A549 (cell line): ENCODE measurements around the gene RPL37A. TPM values are rescaled to one million over a fixed set of nuclear protein-coding genes. Genes with fewer than 3 reads are reported as not detected.

ENCODE experiments used
- ATAC-seq, 2 experiments: fragments of 200-7000 bp in 1 of 2; fragments of >200 bp in 1 of 2; cut with Nextera tagmentation in 1 of 2; cut with Tn5 transposase in 1 of 2; 3 replicates each; pipeline versions ENCODE4 v1.8.0 to v1.9.1; 2018 to 2020; ENCODE audit warnings: mild to moderate bottlenecking in 1 of 2, moderate library complexity in 1 of 2
- CTCF ChIA-PET: fragments of 300-600 bp; sonication (Branson Sonifier 250); formaldehyde crosslinking; extraction: SDS; loops from one replicate; lab custom pipeline; 2021; ENCODE audit warnings: antibody characterized with exemption, inconsistent platforms; lab: Yijun Ruan, JAX
- POLR2A ChIA-PET: fragments of 350-600 bp; formaldehyde crosslinking; extraction: SDS; loops from one replicate; lab custom pipeline; 2021; ENCODE audit warnings: antibody characterized with exemption, inconsistent platforms; lab: Yijun Ruan, JAX
- DNase-seq, 2 experiments: peaks; one replicate each; pipeline versions ENCODE4 v3.0.0 to v3.0.0-alpha.2; 2011 to 2016; ENCODE audit warnings: low read depth in 1 of 2, low spot score in 1 of 2
- FAIRE-seq: peaks from 2 replicates; lab custom pipeline; 2011; peaks lifted over from hg19 to GRCh38; lab: Jason Lieb, UNC
- H3K27ac ChIP-seq, 2 experiments: fragments of >200 bp; sonication (Bioruptor Twin); formaldehyde crosslinking; 3 replicates each; pipeline ENCODE4 v1.5.1; 2016 to 2017
- H3K4me1 ChIP-seq: fragments of >200 bp; sonication (Bioruptor Twin); formaldehyde crosslinking; 3 replicates; pipeline ENCODE4 v1.6.1; 2016
- H3K4me2 ChIP-seq: fragments of >200 bp; sonication (Bioruptor Twin); formaldehyde crosslinking; 3 replicates; pipeline ENCODE4 v1.6.1; 2016
- H3K4me3 ChIP-seq: fragments of >200 bp; sonication (Bioruptor Twin); formaldehyde crosslinking; 3 replicates; pipeline ENCODE4 v1.5.1; 2016
- H3K9me3 ChIP-seq: fragments of >200 bp; sonication (Bioruptor Twin); formaldehyde crosslinking; 3 replicates; pipeline ENCODE4 v1.6.1; 2016
- CBX8 ChIP-seq: fragments of 200-600 bp; sonication (generic); IDR thresholded peaks from 2 replicates; pipeline ENCODE4 v1.6.1; 2016
- CEBPB ChIP-seq, 2 experiments: fragments of >200 bp in 1 of 2; sonication (Bioruptor Twin) in 1 of 2; formaldehyde crosslinking in 1 of 2; IDR thresholded peaks; 2 replicates each; pipeline ENCODE4 v1.6.1; 2012 to 2016
- CHD4 ChIP-seq: fragments of 200-600 bp; sonication (generic); IDR thresholded peaks from 2 replicates; pipeline ENCODE4 v1.6.1; 2016; ENCODE audit warnings: antibody characterized with exemption, mild to moderate bottlenecking, borderline replicate concordance
- EHF ChIP-seq: fragments of 250-450 bp; sonication (Bioruptor Pico); IDR thresholded peaks from 2 replicates; pipeline ENCODE4 v1.5.0; 2020; ENCODE audit warnings: mild to moderate bottlenecking
- EHMT2 ChIP-seq: fragments of 200-600 bp; sonication (generic); IDR thresholded peaks from 2 replicates; pipeline ENCODE4 v1.6.1; 2016; ENCODE audit warnings: antibody characterized with exemption, low read depth, mild to moderate bottlenecking, moderate library complexity
- EP300 ChIP-seq, 2 experiments: fragments of >200 bp; sonication (Bioruptor Twin); formaldehyde crosslinking; IDR thresholded peaks; 2 replicates in 1 of 2; 3 replicates in 1 of 2; pipeline ENCODE4 v1.6.1; 2016 to 2017
- ESRRA ChIP-seq: fragments of 150-350 bp; IDR thresholded peaks from 2 replicates; pipeline ENCODE4 v1.6.1; 2014; ENCODE audit warnings: mild to moderate bottlenecking, low read length, borderline replicate concordance
- FOSB ChIP-seq: fragments of 250-450 bp; sonication (Bioruptor Pico); IDR thresholded peaks from 2 replicates; pipeline ENCODE4 v1.5.0; 2020; ENCODE audit warnings: mild to moderate bottlenecking, moderate library complexity
- FOXS1 ChIP-seq: fragments of 250-450 bp; sonication (Bioruptor Pico); IDR thresholded peaks from 2 replicates; pipeline ENCODE4 v1.5.0; 2020; ENCODE audit warnings: mild to moderate bottlenecking, moderate library complexity
- GATA3 ChIP-seq: IDR thresholded peaks from 2 replicates; pipeline ENCODE4 v1.6.1; 2012; ENCODE audit warnings: borderline replicate concordance
- HEYL ChIP-seq: fragments of 250-450 bp; sonication (Bioruptor Pico); IDR thresholded peaks from 2 replicates; pipeline ENCODE4 v1.8.0; 2021; ENCODE audit warnings: mild to moderate bottlenecking, moderate library complexity
- HOXA7 ChIP-seq: fragments of 250-450 bp; sonication (Bioruptor Pico); IDR thresholded peaks from 2 replicates; pipeline ENCODE4 v1.5.0; 2020; ENCODE audit warnings: mild to moderate bottlenecking, moderate library complexity
- HOXB5 ChIP-seq: fragments of 250-450 bp; sonication (Bioruptor Pico); IDR thresholded peaks from 2 replicates; pipeline ENCODE4 v1.5.0; 2020; ENCODE audit warnings: mild to moderate bottlenecking, moderate library complexity
- JUNB ChIP-seq: fragments of >200 bp; sonication (Bioruptor Twin); formaldehyde crosslinking; IDR thresholded peaks from 2 replicates; pipeline ENCODE4 v1.6.1; 2016
- MAZ ChIP-seq: fragments of 150-350 bp; IDR thresholded peaks from 2 replicates; pipeline ENCODE4 v1.6.1; 2014; ENCODE audit warnings: antibody characterized with exemption, low read depth, low read length, borderline replicate concordance
- NFE2L2 ChIP-seq: fragments of 150-350 bp; conservative IDR thresholded peaks from 2 replicates; pipeline ENCODE4 v1.6.1; 2014; ENCODE audit warnings: low read length
- POLR2A ChIP-seq: IDR thresholded peaks from 2 replicates; pipeline ENCODE4 v1.6.1; 2012; ENCODE audit warnings: mild to moderate bottlenecking, low read length
- RARB ChIP-seq: fragments of 250-450 bp; sonication (Bioruptor Pico); IDR thresholded peaks from 2 replicates; pipeline ENCODE4 v1.8.0; 2021; ENCODE audit warnings: mild to moderate bottlenecking, moderate library complexity
- RFX5 ChIP-seq: fragments of 450-650 bp; IDR thresholded peaks from 2 replicates; pipeline ENCODE4 v1.7.1; 2014; ENCODE audit warnings: antibody characterized with exemption, mild to moderate bottlenecking, moderate library complexity
- RNF2 ChIP-seq: fragments of 200-600 bp; sonication (generic); IDR thresholded peaks from 2 replicates; pipeline ENCODE4 v1.6.1; 2016; ENCODE audit warnings: low read depth, mild to moderate bottlenecking, antibody characterized with exemption, moderate library complexity, borderline replicate concordance
- SREBF2 ChIP-seq: fragments of 450-650 bp; IDR thresholded peaks from 2 replicates; pipeline ENCODE4 v1.6.1; 2014; ENCODE audit warnings: mild to moderate bottlenecking, moderate library complexity
- WGBS: methylation state at CpG from one replicate; pipeline ENCODE4 v1.1.6; 2017; ENCODE audit errors: missing lambda C conversion rate; 5-methylcytosine and 5-hydroxymethylcytosine counted together
- polyA plus RNA-seq, 4 experiments: library from polyadenylated mRNA; depleted of rRNA in 3 of 4; stranded (reverse); fragments of >200 nt; fragmentation: RNase III in 1 of 4; extraction: RNeasy Plus Mini Kit Qiagen cat#74134 plus additional on column Dnase treatment in 1 of 4; gene quantifications; 2 replicates in 3 of 4; 3 replicates in 1 of 4; pipeline ENCODE4 v1.2.3, GENCODE V29; 2011 to 2017
- TF ChIP-seq, protein P1 (sequence below): fragments of >200 bp; sonication (Bioruptor Twin); formaldehyde crosslinking; IDR thresholded peaks from 2 replicates; pipeline ENCODE4 v1.6.1; 2016
- TF ChIP-seq, protein P2 (sequence below): fragments of 150-350 bp; IDR thresholded peaks from 2 replicates; pipeline ENCODE4 v1.6.1; 2014; ENCODE audit warnings: low read depth, mild to moderate bottlenecking, low read length
- TF ChIP-seq, protein P3 (sequence below): IDR thresholded peaks from 2 replicates; pipeline ENCODE4 v1.6.1; 2012
- TF ChIP-seq, protein P4 (sequence below): fragments of >200 bp; sonication (Bioruptor Twin); formaldehyde crosslinking; IDR thresholded peaks from 3 replicates; pipeline ENCODE4 v1.5.1; 2016
- TF ChIP-seq, protein P5 (sequence below): fragments of >200 bp; sonication (Bioruptor Twin); formaldehyde crosslinking; IDR thresholded peaks from 3 replicates; pipeline ENCODE4 v1.6.1; 2016

Gene RPL37A
- polyA plus RNA-seq, 2 of the 4 experiments (the other 2 are of a cell fraction) = 4,046 to 4,381 TPM

DNA sequence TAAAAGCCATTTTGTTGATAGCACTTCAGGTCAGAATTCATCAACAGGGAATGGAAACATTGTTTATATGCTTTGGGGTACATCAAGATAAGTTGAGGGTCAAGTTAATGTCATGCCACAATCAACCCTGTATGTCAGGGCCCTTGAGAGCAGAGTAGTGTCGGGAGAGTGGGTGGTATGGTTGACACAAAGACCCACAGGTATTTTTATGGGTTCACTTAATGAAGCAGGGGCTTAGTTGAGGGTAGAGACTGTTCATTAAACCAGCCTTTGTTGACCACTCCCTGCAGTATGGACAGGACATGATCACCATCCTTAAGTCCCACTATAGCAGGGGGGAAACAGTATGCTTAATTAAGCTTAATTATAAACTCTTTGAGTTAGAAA is 5.7 kb downstream of the RPL37A start:
- ChIA-PET POLR2A (interaction anchor here (0.7 kb wide), 1 partner anchor 12 kb away, joined by 3 read pairs; no protein-coding TSS in a partner anchor), CTCF (interaction anchor here (0.9 kb wide), 1 partner anchor 12 kb away, joined by 3 read pairs; no protein-coding TSS in a partner anchor)
- no peak overlapping the region for H3K4me3 ChIP-seq
- 80% methylated on average over 1 of the region's 1 CpG for WGBS
- DNase-seq (no peak), FAIRE-seq (no peak), ATAC-seq (no peak)
- H3K27ac ChIP-seq = no peak overlapping the region
- TF ChIP-seq RARB (CRISPR knock-in tag) (peak; percentile 19; the same call in 1 of the 2 replicates), EHMT2 (no peak), HOXB5 (CRISPR knock-in tag) (0 out of 2 replicates have a peak, but pooled peaks have one; percentile 44), HEYL (no peak), CEBPB (IDR thresholded peaks at IDR 0.05) (no peak), FOSB (no peak; the same call in 1 of the 2 replicates), FOXS1 (CRISPR knock-in tag) (no peak), EHF (no peak), CHD4 (no peak), JUNB (no peak), GATA3 (no peak), RFX5 (no peak), CBX8 (no peak), NFE2L2 (no peak), EP300 (IDR thresholded peaks at IDR 0.05) (no peak), MAZ (no peak), ESRRA (no peak), POLR2A (no peak), RNF2 (no peak), HOXA7 (CRISPR knock-in tag) (peak; percentile 86), SREBF2 (no peak)
- TF ChIP-seq, protein P1, sequence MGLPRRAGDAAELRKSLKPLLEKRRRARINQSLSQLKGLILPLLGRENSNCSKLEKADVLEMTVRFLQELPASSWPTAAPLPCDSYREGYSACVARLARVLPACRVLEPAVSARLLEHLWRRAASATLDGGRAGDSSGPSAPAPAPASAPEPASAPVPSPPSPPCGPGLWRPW = no peak
- TF ChIP-seq, protein P2, sequence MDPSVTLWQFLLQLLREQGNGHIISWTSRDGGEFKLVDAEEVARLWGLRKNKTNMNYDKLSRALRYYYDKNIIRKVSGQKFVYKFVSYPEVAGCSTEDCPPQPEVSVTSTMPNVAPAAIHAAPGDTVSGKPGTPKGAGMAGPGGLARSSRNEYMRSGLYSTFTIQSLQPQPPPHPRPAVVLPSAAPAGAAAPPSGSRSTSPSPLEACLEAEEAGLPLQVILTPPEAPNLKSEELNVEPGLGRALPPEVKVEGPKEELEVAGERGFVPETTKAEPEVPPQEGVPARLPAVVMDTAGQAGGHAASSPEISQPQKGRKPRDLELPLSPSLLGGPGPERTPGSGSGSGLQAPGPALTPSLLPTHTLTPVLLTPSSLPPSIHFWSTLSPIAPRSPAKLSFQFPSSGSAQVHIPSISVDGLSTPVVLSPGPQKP = no peak
- TF ChIP-seq, protein P3, sequence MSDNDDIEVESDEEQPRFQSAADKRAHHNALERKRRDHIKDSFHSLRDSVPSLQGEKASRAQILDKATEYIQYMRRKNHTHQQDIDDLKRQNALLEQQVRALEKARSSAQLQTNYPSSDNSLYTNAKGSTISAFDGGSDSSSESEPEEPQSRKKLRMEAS = no peak
- TF ChIP-seq, protein P4, sequence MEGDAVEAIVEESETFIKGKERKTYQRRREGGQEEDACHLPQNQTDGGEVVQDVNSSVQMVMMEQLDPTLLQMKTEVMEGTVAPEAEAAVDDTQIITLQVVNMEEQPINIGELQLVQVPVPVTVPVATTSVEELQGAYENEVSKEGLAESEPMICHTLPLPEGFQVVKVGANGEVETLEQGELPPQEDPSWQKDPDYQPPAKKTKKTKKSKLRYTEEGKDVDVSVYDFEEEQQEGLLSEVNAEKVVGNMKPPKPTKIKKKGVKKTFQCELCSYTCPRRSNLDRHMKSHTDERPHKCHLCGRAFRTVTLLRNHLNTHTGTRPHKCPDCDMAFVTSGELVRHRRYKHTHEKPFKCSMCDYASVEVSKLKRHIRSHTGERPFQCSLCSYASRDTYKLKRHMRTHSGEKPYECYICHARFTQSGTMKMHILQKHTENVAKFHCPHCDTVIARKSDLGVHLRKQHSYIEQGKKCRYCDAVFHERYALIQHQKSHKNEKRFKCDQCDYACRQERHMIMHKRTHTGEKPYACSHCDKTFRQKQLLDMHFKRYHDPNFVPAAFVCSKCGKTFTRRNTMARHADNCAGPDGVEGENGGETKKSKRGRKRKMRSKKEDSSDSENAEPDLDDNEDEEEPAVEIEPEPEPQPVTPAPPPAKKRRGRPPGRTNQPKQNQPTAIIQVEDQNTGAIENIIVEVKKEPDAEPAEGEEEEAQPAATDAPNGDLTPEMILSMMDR = no peak
- TF ChIP-seq, protein P5, sequence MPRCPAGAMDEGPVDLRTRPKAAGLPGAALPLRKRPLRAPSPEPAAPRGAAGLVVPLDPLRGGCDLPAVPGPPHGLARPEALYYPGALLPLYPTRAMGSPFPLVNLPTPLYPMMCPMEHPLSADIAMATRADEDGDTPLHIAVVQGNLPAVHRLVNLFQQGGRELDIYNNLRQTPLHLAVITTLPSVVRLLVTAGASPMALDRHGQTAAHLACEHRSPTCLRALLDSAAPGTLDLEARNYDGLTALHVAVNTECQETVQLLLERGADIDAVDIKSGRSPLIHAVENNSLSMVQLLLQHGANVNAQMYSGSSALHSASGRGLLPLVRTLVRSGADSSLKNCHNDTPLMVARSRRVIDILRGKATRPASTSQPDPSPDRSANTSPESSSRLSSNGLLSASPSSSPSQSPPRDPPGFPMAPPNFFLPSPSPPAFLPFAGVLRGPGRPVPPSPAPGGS = no peak
- no peak overlapping the region for H3K4me2 ChIP-seq
- no peaks in the 10 kb centered on the region for H3K9me3 ChIP-seq
- peaks cover 35% of the 10 kb centered on the region for H3K4me1 ChIP-seq
